GM19238 (cell line): ENCODE measurements around the gene EFNA2.

ENCODE experiments used
- DNase-seq: peaks from one replicate; pipeline ENCODE4 v3.0.0; 2011; ENCODE audit warnings: low spot score; ENCODE audit not compliant: insufficient read length

EFNA2 gene

DNA sequence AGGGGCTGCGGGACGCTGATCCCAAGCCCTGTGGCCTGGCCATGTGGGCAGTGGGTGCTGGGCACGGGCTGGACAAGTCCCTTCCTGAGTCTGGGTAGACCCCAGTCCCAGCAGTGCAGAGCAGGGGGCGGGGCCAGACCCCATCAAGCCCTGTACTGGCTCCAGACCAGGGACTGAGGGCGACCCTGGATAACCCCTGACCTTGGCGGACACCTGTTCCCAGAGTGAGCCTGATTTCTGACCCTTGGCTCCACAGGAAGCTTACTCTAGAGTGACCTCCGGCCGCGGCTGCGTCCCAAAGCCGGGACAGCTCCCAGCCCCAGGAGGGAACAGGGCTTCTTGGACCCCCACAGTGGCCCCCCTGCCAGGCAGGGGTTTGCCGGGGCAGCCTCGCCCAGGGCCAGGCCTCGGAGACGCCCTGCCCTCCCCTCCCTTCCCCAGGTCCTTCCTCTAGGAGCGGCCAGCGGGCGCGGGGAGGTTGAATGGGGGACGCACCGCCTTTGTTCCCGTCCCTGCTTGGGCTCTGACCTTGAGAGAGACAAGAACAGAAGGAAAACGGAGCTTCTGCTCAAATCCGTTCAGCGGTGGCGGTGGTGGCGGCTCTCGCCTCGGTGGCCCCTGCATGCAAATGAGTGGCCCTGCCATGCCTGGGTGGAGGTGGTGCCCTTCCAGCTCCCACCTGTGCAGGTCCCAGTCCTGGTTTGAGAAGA, 2.3 kb upstream of the EFNA2 start:
- no peak for DNase-seq

GRCh38 chr19:1283917-1284292, 1.8 kb upstream of the EFNA2 start:
- DNase-seq, result no peak

DNA sequence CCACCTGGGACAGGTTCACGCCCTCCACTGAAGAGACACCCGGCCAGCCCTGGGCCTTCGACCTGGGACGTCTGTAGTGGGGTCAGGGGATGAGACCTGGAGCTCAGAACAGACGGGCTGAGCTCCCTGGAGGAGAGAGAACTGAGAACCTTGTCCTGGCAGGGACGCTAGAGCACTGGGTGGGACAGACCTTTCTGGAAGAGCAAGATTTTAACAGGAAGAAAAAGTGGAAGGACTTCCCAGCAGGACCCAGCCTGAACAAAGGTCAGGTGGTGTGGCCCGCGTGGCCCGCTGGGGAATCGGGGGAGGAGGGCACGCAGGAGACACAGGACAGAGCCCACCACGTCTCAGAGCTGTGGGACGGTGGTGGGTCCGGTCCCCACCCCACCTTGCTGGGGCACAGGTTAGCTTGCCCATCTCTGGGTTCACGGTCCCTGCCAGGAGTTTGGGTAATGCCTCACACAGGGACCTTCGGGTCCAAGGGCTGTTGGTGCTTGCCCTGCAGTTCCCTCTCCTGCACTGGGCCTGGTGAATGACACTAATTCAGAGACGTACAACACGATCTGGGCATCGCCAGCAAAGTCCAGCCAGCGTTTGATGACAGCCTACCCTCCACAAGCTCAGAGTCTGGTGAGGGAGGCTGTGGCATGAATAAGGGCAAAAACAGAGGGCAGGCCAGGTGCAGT, 1.2 kb upstream of the EFNA2 start:
- DNase-seq, result no peak

DNA sequence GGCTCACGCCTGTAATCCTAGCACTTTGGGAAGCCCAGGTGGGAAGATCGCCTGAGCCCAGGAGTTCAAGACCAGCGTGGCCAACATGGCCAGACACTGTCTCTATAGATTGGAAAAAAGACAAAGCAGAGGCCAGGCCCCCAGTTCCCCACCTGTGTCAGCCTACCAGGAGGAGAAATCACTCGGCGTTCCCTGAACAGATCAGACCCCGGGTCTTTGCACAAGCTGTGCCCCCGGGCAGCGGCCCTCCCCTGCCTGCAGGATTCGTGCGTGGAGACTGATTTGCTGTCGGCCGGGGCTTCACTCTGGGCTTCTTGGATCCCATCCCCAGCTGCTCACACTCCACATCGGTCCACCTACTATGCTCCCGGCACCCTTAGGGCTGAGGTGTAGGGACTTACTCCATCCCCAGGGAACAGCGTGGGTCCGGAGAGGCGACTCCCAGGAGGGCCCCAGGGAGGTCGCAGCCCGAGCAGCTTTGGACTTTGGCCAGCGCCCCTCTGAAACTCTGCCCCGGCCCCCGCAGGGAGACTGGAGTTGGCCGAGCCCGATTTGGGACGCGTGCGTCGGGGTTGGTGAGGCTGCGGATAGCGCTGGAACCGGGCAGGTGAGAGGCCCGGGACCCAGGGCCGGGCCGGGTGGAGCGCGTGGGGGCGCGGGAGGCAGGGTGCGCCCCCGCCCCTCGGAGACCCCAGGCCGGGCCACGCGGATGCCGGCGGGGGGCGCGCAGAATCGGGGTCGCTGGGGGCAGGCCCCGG, 515 bp upstream of the EFNA2 start:
- DNase-seq, result no peak

DNA sequence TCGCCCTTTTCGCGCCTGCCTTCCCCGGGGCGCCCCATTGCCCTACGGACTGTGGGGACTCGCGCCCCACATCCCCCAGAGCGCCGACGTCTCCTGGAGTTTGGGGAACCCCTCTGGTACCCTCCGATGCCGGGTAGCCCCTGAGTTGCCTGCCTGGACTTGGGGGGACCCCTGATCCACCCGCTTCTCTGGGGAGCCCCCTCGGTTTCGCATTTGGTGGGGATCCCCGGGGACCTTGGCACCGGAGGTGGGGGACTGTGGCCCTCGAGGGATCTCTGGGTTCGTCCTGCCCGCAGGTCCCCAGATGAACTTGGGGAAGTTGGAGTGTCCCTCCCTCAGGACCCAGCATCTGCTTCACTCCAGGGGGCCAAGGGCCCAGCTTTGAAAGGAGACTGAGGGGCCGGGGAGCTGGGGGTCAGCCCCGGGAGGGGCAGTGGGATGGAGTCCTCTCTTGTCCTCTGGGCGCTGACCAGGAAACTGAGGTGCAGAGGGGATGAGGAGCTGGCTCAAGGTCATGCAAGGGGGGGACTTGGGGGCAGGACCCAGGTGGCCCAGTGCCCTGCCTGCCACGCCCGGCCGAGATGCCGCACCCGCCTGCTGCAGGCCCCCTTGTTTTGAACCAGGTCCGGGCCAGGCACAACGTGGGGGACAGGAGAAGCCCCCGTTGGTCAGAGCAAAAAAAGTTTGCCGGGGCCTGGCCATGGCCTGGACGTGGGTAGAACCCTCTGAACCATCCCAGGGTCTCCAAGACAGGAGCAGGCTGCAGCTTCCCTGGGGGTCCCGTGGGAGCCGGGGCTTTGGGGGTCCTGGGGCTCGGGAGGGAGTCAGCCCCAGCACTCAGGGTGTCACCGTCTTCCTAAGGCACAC, 1.0 kb downstream of the EFNA2 start:
- DNase-seq, result no peak

DNA sequence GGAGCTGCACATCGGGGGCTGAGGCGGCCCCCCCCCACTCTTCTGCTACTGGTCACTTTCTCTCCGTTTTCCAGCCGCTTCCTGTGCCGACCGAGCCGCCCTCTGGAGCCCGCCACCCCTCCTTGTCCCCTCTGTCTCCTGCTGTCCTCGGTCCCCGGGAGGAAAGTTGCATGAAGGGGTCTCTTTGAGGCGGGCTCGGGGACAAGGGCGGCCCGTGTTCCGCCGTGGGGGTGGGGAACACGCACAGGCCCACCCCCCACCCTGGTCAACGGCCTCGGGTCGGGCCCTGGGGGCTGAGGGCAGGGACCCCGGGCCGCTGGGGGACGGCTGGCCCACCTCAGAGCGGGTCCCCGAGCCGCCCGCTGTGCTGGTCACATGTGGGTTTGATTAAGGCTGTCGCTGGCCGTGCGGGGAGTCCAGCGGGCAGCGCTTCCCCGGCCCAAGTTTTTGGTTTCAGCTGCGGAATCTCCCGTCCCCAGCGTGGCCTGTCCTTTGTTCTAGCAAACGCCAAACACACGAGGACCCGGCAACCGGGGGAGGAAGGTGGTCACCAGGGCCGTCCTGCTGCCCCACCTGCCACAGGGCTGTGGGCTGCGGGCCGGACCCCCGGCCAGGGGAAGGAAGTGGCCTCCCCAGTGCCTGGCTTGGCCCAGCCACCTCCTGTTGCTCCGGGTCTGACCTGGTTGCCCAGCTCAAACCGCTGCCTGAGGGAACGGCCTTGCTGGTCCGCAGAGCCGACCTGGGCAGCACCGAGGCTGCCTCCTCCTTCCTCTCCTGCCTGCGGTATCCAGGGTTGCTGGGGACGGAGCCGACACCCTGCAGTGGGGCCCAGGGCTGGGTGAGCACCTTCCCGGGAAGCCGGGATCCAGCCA, 1.9 kb downstream of the EFNA2 start:
- DNase-seq, result no peak

- DNase-seq, result no peak
Measured at GRCh38 chr19:1288226-1288612, 2.5 kb downstream of the EFNA2 start.

DNA sequence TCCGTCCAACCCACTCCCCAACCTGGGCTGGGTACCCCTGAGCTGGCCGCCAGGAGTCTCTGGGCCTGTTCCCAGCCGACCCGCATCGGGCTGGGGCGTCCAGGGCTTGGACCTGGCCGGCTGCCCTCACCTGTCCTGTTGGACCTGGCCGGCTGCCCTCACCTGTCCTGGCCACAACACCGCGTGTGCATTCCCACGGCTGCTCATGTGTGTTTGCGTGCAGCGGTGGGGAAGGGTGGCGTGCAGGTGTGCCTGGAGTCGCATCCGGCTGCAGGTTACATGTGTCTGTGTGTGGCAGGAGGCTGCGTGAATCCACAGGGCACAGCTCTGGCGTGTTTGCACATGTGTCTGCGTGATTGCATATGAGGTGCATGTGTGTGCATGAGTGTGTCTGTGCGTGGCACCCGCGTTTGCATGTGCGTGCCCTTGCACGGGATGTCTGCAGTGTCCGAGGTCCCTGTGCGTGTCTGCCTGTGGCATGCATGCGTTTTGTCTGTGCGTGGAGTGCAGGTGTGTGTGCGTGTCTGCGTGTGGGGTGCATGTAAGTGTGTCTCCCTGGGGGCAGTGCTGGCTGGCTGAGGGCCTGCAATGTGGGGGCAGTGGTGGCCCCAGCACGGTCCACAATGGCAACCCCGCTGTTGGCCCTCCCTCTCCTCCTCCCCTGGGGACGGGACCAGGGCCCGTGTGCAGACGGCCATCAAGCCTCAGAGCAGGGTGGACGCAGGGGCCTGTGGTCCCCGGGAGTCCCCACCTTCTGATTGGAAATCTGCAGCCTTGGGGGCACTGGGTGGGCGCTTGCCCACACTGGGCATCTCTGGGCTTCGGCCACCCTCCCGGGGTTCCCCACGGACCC, 3.4 kb downstream of the EFNA2 start:
- DNase-seq, result no peak

- DNase-seq, result no peak
Measured at GRCh38 chr19:1289686-1290025, 4.0 kb downstream of the EFNA2 start.

- DNase-seq, result no peak
Measured at GRCh38 chr19:1290196-1290702, 4.6 kb downstream of the EFNA2 start.

- no peak for DNase-seq
Measured at GRCh38 chr19:1290703-1291651, 5.3 kb downstream of the EFNA2 start.

DNA sequence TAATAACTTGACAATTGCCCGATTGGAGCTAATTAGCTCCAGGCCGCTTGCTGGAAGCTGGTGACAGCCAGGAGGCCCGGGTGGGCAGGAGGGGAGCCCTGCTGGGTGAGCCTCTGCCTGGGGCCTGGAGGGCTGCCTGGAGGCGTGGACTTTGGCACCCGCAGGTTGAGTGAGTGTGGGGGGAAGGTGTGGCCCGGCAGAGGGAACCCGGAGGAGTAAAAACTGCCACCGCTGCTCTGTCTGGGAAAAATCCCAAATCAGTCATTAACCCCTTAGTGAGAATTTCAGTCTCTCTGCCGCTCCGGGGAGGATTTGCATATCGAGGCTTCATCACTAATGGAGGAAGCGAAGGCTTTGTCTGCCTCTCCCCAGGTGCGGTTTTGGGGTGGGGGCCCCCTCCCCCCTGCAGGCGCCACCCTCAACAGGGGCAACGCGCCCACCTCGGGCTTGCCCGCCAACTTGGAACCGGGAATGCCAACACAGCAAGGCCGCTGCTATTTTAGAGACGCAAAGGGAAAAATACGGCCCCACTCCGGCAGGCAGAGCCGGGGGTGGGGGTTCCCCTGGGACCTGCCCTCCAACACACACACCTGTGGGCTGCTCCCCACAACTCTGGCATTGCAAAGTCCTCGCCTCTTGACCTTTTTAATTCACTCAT, 6.2 kb downstream of the EFNA2 start:
- DNase-seq, result no peak

DNA sequence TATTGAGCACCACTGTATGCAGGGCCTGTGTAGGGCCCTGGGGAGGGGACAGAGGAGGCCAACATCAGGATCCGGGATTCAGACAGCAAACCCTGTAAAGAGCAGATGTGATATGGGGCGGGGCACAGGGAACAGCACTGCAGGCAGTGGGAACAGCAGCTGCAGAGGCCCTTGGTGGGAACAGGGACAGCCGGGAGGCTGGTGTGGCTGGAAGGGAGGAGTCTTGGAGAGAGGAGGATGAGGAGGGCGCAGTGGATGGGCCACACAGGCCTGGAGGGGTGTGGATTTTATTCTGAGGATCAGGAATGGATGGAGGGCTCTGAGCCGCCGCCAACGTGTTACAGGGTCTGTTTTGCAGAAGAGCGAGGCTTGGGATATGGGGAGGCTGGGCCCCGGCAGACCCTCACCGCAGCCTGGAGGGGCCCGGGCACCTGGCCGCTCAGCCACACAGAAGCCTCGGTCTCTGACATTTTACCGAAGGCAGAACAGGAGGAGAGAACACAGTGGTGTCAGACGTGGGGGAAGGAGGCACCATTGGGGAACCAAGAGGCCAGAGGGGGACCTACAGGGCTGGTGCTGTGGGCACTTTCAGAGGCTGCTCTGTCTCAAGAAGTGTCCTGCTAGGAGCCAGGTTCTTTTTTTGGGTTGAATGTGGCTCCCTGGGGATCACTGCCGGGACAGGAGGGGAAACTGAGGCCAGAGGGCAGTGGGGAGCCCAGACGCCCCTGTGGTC, 6.9 kb downstream of the EFNA2 start:
- no peak for DNase-seq

DNA sequence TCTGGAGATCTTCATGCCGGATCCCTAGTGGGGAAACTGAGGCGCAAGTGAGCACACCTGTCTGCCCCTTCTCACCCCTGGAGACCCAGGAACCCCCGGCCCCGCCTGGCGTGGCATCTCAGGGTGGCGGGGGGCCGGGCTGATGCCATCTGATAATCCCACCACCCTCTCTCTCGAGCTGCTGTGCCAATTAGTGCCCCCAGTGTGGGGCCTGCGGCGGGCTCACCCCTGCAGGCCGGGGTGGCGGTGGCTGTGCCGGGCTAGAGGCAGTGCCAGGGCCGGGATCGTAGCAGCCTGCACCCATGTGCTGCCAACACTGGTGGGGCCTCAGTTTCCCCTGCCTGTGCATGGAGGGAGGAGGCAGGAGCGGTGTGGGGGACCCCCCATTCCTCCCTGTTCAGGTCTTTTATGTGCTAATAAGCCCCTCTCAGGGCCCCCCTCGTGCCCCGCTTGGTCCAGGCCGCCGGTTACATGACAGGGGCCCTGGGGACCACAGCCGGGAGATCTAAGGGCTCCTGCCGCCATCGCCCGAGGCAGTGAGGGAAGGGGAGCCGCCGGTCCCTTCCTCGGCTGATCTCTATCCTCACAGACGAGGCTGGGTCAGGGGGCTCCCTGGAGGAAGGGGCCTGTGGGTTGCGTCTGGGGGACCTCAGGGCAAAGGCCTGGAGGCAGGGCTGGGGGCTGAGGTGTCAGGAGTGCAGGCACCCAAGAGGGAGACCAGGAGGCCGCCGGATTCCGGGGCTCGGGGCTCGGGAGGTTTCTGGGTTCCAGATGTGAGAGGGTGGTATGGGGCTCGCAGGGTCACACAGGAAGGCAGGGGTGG, 8.3 kb downstream of the EFNA2 start:
- DNase-seq, result no peak

GRCh38 chr19:1294688-1295087, 9.0 kb downstream of the EFNA2 start:
- DNase-seq, result no peak
